ENCODE measurements around the gene SEMA3B. TPM values are rescaled to one million over a fixed set of nuclear protein-coding genes. Genes with fewer than 3 reads are reported as not detected.

The SEMA3B gene
- total and polyA plus RNA-seq, 9 of the 15 experiments (the other 6 are each of a cell fraction or from before 2014, with no cell fraction given), result 0.03 to 1.8 (median 0.55) TPM; not detected in 1

DNA sequence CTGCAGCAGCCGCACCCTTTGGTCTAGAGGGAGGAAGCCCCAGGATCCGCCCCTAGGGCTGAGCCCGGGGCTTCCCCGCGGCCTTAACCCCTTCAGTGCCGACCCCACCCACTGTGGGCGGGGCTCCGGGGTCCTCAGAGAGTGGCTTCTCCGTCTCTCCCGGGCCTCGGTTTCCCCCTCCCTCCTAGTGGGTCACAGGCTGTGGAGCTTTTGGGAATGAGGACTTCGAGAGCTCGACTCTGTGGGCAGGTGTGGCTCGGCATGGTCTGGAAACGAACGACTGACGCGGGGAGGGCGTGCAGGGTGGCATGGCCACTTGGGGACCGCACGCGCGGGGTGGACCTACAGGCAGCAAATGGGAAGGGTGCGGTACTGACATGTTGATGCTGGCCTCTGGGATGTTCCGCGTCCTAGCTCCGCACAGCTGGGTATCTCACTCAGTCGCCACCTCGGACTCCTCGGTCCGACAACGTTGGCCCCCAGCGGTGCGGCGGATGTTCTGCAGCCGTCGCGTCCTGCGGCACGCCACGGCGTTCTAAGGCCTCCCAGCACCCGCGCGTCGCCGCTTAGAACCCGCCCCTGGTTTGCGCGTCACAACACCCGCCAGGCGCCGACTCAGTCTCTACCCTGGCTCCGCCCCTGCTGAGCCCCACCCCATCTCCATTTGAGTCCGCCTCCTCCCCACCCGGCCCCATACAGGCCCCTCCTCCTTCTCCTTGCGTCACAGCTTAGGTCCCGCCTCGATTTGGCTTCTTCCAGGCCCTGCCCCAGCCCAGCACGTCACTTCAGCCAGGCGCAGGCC is 30.1 kb downstream of the SEMA3B start, which contains the start of the genes HYAL3 and NAA80 (continued):
- no peak for TF ChIP-seq PHF21A (IDR thresholded peaks at IDR 0.05; ENCODE audit: borderline replicate concordance, low read depth)
- TF ChIP-seq CLOCK (CRISPR knock-in tag; IDR thresholded peaks at IDR 0.05; ENCODE audit: borderline replicate concordance), result no peak
- TF ChIP-seq DIDO1 (tag; IDR thresholded peaks at IDR 0.05; ENCODE audit: low read depth), result 0 out of 2 replicates have a peak, but pooled peaks have one; percentile 27
- TF ChIP-seq RCOR1 (IDR thresholded peaks at IDR 0.05; ENCODE audit: borderline replicate concordance in 1 of 2, low read depth in 2 of 2, low read length in 2 of 2), result no peak
- no peak for TF ChIP-seq OTX1 (CRISPR knock-in tag; IDR thresholded peaks at IDR 0.05)
- no peak for TF ChIP-seq PYGO2 (tag; IDR thresholded peaks at IDR 0.05)
- peak; percentile 58; the same call in 1 of the 2 replicates for TF ChIP-seq ZNF24 (IDR thresholded peaks at IDR 0.05)
- peak in 1 of 2 experiments; percentile 86; a peak in 2 of 4 replicates for TF ChIP-seq HDAC1 (IDR thresholded peaks at IDR 0.05)
- TF ChIP-seq ZBTB12 (CRISPR knock-in tag; IDR thresholded peaks at IDR 0.05), result peak; percentile 64; the same call in 1 of the 2 replicates
- TF ChIP-seq MXD1 (CRISPR knock-in tag; IDR thresholded peaks at IDR 0.05; ENCODE audit: borderline replicate concordance, poor library complexity, severe bottlenecking), result no peak
- TF ChIP-seq FOXA3 (CRISPR knock-in tag; conservative IDR thresholded peaks at IDR 0.05 in 1 of 2, IDR thresholded peaks at IDR 0.05 in 1 of 2), result peak in 1 of 2 experiments; percentile 39; a peak in 1 of 4 replicates
- no peak for TF ChIP-seq ZNF79 (CRISPR knock-in tag; IDR thresholded peaks at IDR 0.05; ENCODE audit: low read depth)
- TF ChIP-seq ZNF444 (CRISPR knock-in tag; IDR thresholded peaks at IDR 0.05), result no peak
- TF ChIP-seq ZNF165 (CRISPR knock-in tag; IDR thresholded peaks at IDR 0.05; ENCODE audit: borderline replicate concordance), result no peak
- no peak for TF ChIP-seq FOXJ3 (CRISPR knock-in tag; IDR thresholded peaks at IDR 0.05)
- no peak for TF ChIP-seq ARID2 (IDR thresholded peaks at IDR 0.05)
- peak; percentile 23 for TF ChIP-seq PRDM10 (IDR thresholded peaks at IDR 0.05; ENCODE audit: partially characterized antibody)
- no peak for TF ChIP-seq BDP1 (IDR thresholded peaks at IDR 0.05; ENCODE audit: insufficient read depth, insufficient read length)
- TF ChIP-seq SAP30 (IDR thresholded peaks at IDR 0.05; ENCODE audit: borderline replicate concordance, insufficient read depth, low read depth, low read length, poor library complexity, severe bottlenecking), result peak; percentile 88
